ENCODE data around the gene PDZRN4.

GRCh38 chr12:41193311-41193710 is 5.2 kb downstream of the PDZRN4 start:
- no peak for TF ChIP-seq USF2 (IDR thresholded peaks at IDR 0.05; ENCODE audit: low read depth, low read length)
- no peak for TF ChIP-seq CTCF (conservative IDR thresholded peaks at IDR 0.05; ENCODE audit: low read depth, low read length)
- TF ChIP-seq ELK1 (IDR thresholded peaks at IDR 0.05; ENCODE audit: borderline replicate concordance, low read depth, low read length), result no peak
- no peak for TF ChIP-seq POLR2A (IDR thresholded peaks at IDR 0.05; ENCODE audit: low read depth, low read length)
- TF ChIP-seq RFX5 (IDR thresholded peaks at IDR 0.05; ENCODE audit: low read depth, low read length), result no peak
- no peak for TF ChIP-seq RAD21 (IDR thresholded peaks at IDR 0.05; ENCODE audit: low read length)
- no peak for TF ChIP-seq MXI1 (IDR thresholded peaks at IDR 0.05; ENCODE audit: borderline replicate concordance, low read depth, low read length)
- TF ChIP-seq CEBPB (IDR thresholded peaks at IDR 0.05; ENCODE audit: low read depth, low read length), result no peak
- no peak for TF ChIP-seq MAFK (IDR thresholded peaks at IDR 0.05; ENCODE audit: low read depth, low read length)
- no peak for TF ChIP-seq FOS (IDR thresholded peaks at IDR 0.05; ENCODE audit: low read depth, low read length)
- no peak for TF ChIP-seq CHD1 (IDR thresholded peaks at IDR 0.05; ENCODE audit: low read depth, low read length)
- no peak for TF ChIP-seq SMC3 (IDR thresholded peaks at IDR 0.05; ENCODE audit: low read depth, low read length)
- no peak for TF ChIP-seq MAZ (IDR thresholded peaks at IDR 0.05; ENCODE audit: borderline replicate concordance, low read depth, low read length)

All from IMR-90 (cell line).